GM18873 (cell line): Measurements from ENCODE around the gene MSL1.

Experiments used
- ATAC-seq: cut with Tn5 transposase; IDR thresholded peaks from one replicate; pipeline ENCODE4 v1.9.1; 2021; ENCODE audit warnings: mild to moderate bottlenecking, moderate library complexity, moderate number of reproducible peaks; ENCODE audit not compliant: unreplicated experiment, low FRiP score

The MSL1 gene

DNA sequence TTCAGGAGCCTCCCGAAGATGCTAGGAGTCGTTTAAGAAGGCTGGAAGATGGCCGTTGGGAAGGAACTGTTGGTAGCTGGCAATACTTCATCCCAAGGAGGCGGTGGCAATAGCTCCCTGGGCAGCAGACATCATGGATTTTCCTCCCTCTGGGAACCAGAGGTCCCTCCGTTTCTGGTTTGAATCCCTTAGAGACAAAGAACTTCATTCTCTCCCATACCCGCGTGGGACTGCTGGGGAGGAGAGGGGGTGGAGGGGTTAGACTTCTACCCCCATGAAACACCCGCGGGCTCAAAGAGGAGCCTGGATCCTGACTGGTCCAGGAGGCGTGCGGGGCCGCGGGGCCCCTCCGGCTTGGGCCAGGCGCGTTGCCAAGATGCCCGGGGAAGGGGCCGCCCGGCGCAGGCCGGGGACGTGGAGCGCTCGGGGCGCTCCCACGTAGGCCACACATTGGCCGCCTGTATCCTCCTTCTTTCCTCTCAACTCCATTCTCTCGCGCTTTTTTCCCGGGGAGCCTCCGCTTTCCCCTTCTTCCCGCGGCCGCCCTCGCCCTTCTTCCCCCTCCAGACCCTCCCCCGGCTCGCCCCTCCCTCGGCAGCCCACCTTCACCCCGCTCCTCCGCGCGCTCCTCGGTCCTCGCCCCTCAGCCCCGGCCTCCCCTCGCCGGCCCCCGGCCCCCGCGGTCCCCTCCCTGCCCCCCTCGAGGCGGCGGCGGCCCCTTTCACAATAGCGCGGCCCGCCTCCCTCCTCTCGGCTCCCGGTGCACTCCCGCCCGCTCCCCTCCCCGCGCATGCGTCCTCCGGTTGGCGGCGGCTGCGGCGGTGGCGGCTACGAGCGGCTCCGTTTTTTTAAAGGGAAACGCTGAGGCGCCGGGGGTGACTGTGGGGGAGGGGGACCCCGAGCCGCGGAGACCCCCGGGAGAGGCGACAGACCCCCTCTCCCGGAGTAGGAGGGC lies at the start of gene MSL1:
MSL1 (plus strand) TSS at position 791 of the 955 bp plus-strand sequence. CDS start 642 bp downstream, outside the sequence.
- no peak for ATAC-seq

- ATAC-seq = no peak
These were observed 49.6 kb upstream of the MSL1 start for GRCh38 chr17:40072040-40072734.

DNA sequence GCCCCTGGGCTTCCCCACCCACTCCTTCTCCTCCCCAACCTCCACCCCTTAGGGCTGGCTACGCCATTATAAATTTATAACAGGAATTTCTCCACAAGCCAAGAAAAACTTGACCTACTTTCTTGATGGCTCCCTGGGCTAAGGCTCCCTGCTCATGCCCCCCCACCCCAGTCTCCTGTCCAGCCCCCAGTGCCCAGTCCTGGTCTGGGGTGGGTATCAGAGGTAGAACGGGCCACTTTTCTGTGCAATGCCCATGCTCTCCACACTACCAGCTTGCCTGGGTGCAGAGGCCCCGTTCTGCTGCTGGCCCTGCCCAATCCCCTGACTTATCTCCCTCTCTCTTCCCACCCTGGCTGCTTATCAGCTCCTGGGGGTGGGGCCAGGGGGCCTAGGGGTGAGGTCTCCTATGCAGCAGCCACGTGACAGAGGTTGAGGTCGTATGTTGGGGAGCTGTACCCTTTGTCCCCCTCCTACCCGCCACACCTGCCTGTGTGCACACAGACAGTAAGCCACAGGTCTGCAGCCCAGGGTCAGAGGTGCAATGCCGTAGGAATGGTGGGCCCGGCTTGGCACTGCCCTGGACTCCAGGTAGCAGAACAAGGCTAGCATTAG lies 48.9 kb upstream of the MSL1 start:
- no peak for ATAC-seq

DNA sequence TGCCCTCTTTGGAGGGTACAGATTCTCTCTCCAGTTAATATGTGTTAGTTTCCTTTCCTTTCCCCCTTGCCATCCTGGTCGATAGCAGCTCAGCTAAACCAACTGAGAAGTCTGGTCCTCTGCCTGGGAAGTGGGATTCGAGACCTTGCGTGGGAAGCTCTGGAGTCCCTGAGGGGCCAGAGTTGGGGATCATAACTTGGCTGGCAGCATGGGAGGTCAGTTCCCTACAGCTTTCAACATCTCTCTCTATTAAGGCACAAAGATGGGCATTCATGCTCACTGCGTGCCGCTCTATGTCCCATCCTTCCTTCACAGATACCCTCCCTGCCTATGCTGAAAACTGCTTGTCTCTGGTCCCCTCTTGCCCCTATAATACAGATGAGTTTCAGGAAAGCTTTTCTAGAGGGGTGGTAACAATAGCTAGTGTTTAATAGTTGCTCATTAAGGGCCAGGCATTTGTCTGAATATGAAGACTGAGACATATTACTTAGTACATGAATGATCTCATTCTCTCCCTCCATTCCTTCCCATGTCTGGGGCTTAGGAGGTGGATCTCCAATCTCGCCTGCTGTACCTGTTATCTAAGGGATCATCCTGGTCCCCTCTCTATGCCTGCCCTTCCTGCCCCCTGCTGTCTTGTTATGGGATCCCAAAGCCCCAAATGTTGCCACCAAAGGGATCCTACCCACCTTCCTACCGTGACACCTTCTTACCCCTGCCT lies 48.2 kb upstream of the MSL1 start:
- no peak for ATAC-seq

DNA sequence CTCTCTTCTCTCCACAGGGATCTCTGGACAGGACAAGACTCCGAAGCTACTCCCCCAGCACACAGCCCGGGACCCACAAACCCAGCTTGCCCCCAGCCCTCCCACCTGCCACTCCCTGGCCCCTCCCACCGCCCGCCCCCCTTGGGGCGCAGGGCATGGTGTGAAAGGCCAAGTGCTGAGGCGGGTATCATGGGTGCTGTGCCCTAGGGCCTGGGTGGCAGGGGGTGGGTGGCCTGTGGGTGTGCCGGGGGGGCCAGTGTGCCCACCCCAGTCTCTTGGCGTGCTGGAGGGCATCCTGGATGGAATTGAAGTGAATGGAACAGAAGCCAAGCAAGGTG lies 47.6 kb upstream of the MSL1 start:
- no peak for ATAC-seq

DNA sequence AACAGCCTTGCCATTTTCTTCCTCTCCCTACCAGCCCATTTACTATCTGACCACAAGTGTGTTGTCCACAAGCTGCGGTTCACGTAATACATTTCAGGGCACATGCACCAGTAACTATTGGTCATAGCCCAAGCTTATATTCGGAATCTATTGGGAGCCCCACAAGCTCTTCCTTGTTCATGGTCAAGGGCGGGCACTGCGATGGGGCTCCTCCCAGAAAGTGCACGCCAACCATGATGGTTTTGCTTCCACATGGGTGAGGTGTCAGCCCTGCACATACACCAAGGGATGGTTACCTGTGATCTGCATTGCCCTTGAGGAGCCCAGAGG lies 46.9 kb upstream of the MSL1 start:
- no peak for ATAC-seq

DNA sequence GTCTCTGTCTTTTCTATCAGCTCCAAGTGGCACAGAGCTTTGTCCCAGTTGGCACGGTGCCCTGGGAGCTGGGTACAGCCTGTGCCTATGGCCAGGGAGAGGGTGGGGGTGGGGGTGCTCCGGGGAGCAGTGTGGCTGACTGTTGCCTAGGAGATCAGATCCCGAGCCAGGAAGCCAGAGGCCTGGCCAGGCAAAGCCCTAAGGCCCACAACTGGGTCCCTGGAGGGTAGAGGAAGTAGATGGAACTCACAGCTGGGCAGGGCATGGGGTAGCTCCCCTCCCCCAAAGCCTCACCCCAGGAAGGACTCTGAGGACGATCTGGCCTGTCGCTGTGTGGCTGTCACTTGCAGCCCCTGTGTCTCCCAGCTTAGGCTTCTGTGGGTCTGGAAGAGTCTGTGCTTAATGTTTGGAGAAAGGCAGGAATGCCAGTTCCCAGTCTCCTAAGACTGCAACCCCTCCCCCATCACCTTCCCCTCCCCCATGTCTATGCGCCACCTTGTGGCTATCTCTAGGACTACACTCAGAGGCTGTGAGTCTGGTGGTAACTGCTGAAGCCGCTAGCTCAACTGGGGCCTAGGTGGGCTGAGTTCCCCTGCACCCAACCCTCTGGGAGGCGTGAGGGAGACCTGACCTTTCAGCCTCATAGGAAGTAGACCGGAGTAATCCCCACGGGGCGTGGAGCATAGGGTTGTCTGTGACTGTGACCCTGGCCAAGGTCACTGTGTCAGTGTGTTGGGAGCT lies 46.4 kb upstream of the MSL1 start:
- ATAC-seq = no peak

DNA sequence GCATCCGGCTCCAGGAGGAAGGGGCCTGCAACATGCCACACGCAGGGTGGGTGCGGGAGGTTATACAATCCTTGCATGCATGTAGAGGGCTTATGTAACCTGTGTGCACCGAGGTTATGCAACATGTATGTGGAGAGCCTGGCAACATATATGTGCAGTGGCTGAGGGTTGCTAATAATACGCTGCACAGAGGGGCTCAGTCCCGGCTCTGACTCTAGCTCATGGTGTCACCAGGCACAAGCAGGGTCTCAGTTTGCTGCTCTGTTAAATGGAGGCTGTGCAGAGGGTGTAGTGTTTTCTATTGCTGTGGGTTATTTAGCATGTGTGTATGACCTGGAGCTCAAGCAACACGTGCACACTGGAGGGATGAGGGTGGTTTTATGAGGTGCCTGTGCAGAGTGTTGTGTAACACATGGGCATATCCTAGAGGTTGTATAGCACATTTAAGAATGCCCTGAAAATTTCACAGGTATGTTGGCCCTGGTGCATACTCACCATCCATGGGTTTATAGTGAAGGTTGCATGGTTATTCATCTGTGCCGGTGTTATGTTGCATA lies 45.8 kb upstream of the MSL1 start:
- no peak for ATAC-seq

DNA sequence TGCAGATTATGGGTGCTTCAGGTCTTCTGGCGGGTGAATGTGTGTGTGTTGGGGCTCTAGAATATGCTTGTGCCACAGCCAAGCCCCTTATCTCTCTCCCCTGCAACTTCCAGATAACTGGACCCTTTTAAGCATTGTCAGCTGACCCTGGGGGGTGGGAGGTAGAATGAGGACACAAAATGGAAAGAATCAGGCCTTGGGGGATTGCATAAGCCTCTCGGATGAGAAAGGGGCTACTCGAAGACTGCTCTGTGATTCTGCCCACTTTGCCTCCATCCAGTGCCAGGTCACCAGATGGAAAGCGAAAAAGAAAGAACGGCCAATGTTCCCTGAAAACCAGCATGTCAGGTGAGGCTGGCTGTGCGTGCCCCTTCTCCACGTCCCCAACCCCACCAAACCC lies 45.2 kb upstream of the MSL1 start:
- no peak for ATAC-seq

DNA sequence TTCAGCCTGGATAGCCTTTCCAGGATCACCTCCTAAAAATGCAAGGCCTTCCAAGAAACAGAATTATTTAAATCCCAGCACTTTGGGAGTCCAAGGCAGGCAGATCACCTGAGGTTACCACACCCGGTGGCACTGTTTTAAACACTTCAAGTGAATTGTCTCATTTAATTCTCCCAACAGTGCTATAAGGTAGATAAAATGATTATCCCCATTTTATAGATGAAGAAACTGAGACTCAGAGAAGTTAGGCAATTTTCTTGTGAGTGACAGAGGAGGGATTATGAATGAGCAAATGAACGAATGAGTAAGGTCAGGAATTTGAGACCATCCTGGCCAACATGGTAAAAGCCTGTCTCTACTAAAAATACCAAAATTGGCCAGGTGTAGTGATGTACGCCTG lies 42.2 kb upstream of the MSL1 start:
- no peak for ATAC-seq

GRCh38 chr17:40084477-40084876 lies 37.3 kb upstream of the MSL1 start:
- ATAC-seq = no peak

DNA sequence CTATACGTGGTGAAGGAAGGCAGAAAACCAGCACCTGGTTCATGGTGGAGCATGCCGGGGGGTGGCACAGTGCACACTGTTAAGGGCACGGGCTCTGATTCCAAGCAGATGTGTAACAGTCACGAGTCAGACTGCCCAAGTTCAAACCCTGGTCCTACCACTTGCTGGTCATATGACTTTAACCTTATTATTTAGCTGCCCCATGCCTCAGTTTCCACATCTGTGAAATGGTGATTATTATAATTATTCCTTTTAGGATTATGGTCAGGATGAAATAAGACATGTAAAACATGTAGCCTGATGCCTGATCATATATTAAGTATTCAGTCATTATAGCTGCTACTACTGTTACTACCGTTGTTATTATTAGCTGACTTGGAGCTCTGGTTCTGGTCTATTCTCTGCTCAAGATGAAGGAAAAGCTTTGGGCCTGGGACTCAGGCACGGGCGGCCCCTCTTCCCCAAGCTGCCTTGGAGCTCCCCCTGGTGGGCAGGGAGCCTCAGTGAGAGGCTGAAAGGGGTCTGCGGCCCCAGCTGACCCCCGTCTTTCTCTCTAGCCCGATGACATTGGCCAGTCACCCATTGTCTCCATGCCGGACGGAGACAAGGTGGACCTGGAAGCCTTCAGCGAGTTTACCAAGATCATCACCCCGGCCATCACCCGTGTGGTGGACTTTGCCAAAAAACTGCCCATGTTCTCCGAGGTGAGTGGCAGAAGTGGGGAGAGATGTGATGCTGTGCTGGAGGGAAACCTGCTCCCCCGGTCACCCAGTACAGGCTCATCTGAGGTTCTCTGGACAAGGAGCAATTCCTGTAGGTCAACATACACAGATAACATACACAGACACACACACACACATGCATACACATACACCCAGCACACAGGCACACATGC lies 35.4 kb upstream of the MSL1 start:
- no peak for ATAC-seq

- ATAC-seq = no peak
These were observed 34.5 kb upstream of the MSL1 start for GRCh38 chr17:40087049-40087794.

DNA sequence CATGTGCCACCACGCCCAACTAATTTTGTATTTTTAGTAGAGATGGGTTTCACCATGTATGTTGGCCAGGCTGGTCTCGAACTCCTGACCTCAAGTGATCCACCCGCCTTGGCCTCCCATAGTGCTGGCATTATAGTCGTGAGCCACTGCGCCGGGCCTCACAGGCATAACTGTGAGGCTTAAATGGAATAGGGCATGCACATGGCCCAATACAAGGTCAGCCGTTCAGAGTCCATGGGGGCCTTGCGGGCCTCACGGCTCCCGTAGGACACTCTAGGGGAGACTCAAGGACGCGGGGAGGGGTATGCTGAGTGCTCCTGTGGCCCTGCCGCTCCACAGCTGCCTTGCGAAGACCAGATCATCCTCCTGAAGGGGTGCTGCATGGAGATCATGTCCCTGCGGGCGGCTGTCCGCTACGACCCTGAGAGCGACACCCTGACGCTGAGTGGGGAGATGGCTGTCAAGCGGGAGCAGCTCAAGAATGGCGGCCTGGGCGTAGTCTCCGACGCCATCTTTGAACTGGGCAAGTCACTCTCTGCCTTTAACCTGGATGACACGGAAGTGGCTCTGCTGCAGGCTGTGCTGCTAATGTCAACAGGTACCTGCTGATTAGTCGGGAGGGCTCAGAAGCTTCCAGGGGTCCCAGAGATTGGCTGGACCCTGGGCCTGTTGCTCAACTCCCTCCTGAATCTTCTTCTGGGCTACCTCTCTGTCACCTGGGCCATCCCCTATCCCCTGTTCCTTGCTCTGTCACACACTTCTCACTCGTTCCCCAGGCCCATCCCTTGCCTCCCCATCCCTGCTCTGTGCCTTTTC lies 33.7 kb upstream of the MSL1 start:
- ATAC-seq = no peak

DNA sequence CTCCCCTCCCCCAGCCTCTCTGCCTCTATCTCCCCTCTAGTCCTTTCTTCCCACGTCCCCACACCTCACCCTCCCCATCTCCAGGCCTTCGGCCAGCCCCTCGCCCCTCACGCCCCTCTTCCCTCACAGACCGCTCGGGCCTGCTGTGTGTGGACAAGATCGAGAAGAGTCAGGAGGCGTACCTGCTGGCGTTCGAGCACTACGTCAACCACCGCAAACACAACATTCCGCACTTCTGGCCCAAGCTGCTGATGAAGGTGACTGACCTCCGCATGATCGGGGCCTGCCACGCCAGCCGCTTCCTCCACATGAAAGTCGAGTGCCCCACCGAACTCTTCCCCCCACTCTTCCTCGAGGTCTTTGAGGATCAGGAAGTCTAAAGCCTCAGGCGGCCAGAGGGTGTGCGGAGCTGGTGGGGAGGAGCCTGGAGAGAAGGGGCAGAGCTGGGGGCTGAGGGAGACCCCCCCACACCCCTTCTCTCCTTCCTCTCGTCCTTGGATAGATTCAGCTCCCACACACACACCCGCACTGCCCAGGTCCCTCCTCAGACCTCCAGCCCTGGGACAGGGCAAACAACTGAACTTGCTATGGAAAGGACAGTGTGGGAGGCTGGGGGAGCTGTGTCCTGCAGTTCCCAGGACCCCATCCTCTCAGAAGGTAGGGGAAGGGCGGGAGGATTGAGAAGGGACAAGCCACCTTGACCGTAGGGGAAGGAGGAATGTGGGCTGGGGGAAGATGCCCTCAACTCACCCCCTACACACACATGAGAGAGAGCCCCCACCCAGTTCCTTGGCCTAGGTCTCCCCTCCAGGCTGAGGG lies 32.5 kb upstream of the MSL1 start:
- ATAC-seq = no peak

GRCh38 chr17:40090237-40091119 lies 31.3 kb upstream of the MSL1 start:
- ATAC-seq = no peak
